Measurements from ENCODE around the gene USP20. TPM values are rescaled to one million over a fixed set of nuclear protein-coding genes. Genes with fewer than 3 reads are reported as not detected.

USP20 gene
- total RNA-seq, 4 donors from 2014 or later, result 23.9 to 61.8 (median 52.0) TPM

- H3K36me3 ChIP-seq, result peaks cover 23 to 25% of the 10 kb centered on the region in 2 donors
- intact Hi-C loops (cut with DNase I), result no loop called here
These were observed 17.3 kb downstream of the USP20 start for GRCh38 chr9:129852579-129852978.

DNA sequence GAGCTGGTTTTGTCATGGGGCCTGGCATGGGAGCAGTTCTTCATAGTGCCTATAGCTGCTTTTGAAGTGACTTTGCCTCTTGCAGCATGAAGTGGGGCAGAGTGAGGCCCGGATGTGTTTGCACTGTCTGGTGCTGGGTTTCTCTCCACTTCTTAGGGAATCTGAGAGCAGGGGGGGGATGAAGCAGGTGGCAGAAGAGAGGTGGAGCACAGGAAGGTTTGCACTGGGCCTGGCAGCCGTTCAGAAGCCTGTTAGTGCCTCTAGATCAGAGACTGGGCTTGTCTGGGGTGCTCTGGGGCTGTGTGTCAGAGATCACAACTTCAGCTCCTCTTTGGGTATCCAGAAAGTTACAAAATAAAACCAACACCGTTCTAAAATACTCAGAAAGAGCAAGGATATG is 18.4 kb downstream of the USP20 start:
- H3K4me3 ChIP-seq (replicated peaks in 1 of 3), result no peak overlapping the region
- peak in 1 of 2 donors; percentile 42 for DNase-seq
- H3K27me3 ChIP-seq, result no peaks in the 10 kb centered on the region
- intact Hi-C loops (cut with DNase I), result no loop called here
- TF ChIP-seq POLR2A (IDR thresholded peaks at IDR 0.05) (no peak), CTCF (IDR thresholded peaks at IDR 0.05) (no peak)
- H3K27ac ChIP-seq, result peak overlapping the region; percentile 26 to 94 (median 88)
- H3K9me3 ChIP-seq, result no peaks in the 10 kb centered on the region
- WGBS, 2 donors, result 25 to 32% methylated on average over 3 of the region's 3 CpGs
- H3K36me3 ChIP-seq, result peaks cover 30 to 34% of the 10 kb centered on the region in 2 donors
- peaks cover 22 to 38% of the 10 kb centered on the region in 2 donors for H3K4me1 ChIP-seq

More at GRCh38 chr9:129852579-129852978, 17.3 kb downstream of the USP20 start:
- 64 to 80% methylated on average over 4 to 5 of the region's 5 CpGs for WGBS, 2 donors
- peak overlapping the region; percentile 88 to 94 (median 88) for H3K27ac ChIP-seq
- H3K4me1 ChIP-seq, result peaks cover 22 to 41% of the 10 kb centered on the region in 2 donors
- H3K27me3 ChIP-seq, result no peaks in the 10 kb centered on the region
- H3K9me3 ChIP-seq, result no peaks in the 10 kb centered on the region
- TF ChIP-seq CTCF (IDR thresholded peaks at IDR 0.05), result no peak
- TF ChIP-seq POLR2A (IDR thresholded peaks at IDR 0.05), result no peak
- H3K4me3 ChIP-seq (replicated peaks in 1 of 3), result no peak overlapping the region
- no peak for DNase-seq

DNA sequence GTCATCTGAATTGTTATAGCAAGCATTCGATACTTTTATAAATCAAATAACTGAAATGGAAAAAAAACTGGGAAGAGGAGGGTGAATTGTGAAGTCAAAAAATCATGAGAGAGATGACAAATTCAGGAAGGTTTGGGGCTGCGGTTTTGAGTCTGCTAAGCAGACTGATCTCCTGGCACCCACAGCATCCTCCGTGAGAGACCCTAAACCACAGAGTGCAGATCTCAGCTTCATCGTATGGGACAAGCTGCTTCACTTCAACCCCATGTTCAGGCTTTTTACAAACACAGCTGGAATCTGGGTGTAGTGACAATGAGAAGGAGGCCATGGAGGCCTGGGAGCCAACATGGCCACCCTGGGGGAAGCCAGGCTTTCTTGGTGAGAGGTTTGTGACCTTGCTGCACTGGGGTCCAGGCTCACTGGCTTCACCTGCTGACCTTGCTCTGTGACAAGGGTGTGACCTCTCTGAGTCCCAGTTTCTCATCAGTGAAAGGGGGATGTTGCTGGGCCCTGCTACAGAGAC is 19.4 kb downstream of the USP20 start:
- Histone ChIP-seq H3K36me3 (peaks cover 33 to 38% of the 10 kb centered on the region in 2 donors), H3K4me3 (replicated peaks in 1 of 3) (no peak overlapping the region), H3K4me1 (peaks cover 19 to 32% of the 10 kb centered on the region in 2 donors), H3K27ac (peak overlapping the region in 1 of 3 donors; percentile 3), H3K27me3 (no peaks in the 10 kb centered on the region), H3K9me3 (no peaks in the 10 kb centered on the region)
- no peak for DNase-seq
- WGBS, 2 donors, result 93 to 94% methylated on average over 4 of the region's 4 CpGs
- TF ChIP-seq CTCF (IDR thresholded peaks at IDR 0.05), result no peak
- no peak for TF ChIP-seq POLR2A (IDR thresholded peaks at IDR 0.05)
- intact Hi-C loops (cut with DNase I), result no loop called here

- TF ChIP-seq CTCF (IDR thresholded peaks at IDR 0.05) (no peak), POLR2A (IDR thresholded peaks at IDR 0.05) (no peak)
- H3K4me3 ChIP-seq (replicated peaks in 1 of 3), result no peak overlapping the region
- 93% methylated on average over 6 to 7 of the region's 7 CpGs for WGBS, 2 donors
- H3K27ac ChIP-seq, result no peak overlapping the region
- intact Hi-C loops (cut with DNase I), result no loop called here
- peaks cover 46 to 52% of the 10 kb centered on the region in 2 donors for H3K36me3 ChIP-seq
- no peaks in the 10 kb centered on the region for H3K9me3 ChIP-seq
- peaks cover 9 to 14% of the 10 kb centered on the region in 2 donors for H3K4me1 ChIP-seq
- DNase-seq, result no peak
- no peaks in the 10 kb centered on the region for H3K27me3 ChIP-seq
These were observed 21.9 kb downstream of the USP20 start for GRCh38 chr9:129857207-129857606.

- H3K4me3 ChIP-seq (replicated peaks in 1 of 3), result no peak overlapping the region
- DNase-seq, result no peak
- H3K36me3 ChIP-seq, result peaks cover 41 to 45% of the 10 kb centered on the region in 2 donors
- 84 to 93% methylated on average over 9 to 11 of the region's 11 CpGs for WGBS, 2 donors
- no peaks in the 10 kb centered on the region for H3K27me3 ChIP-seq
- H3K27ac ChIP-seq, result no peak overlapping the region
- intact Hi-C loops (cut with DNase I), result no loop called here
- TF ChIP-seq CTCF (IDR thresholded peaks at IDR 0.05) (no peak), POLR2A (IDR thresholded peaks at IDR 0.05) (no peak)
- no peaks in the 10 kb centered on the region for H3K9me3 ChIP-seq
- peaks cover 0 to 3% of the 10 kb centered on the region in 2 donors for H3K4me1 ChIP-seq
These were observed 23.1 kb downstream of the USP20 start for GRCh38 chr9:129858167-129858962.

Data from thyroid gland (tissue), 4 donors.